Cardiac muscle cell (in vitro differentiated cells and primary cell): ENCODE measurements around the gene RGMA. TPM values are rescaled to one million over a fixed set of nuclear protein-coding genes. Genes with fewer than 3 reads are reported as not detected.

Experiments
- DNase-seq, 2 donors: peaks; one replicate each; pipeline versions ENCODE4 v3.0.0 to v3.0.0-alpha.2; 2010 to 2017; ENCODE audit warnings: low read depth in 1 of 2, low spot score in 1 of 2
- H3K27ac ChIP-seq: fragments of 200-600 bp; sonication (generic); 2 replicates; pipeline ENCODE4 v1.5.1; 2016
- H3K27me3 ChIP-seq: fragments of 200-600 bp; sonication (generic); 2 replicates; pipeline ENCODE4 v1.6.0; 2016; ENCODE audit warnings: control low read depth
- H3K36me3 ChIP-seq: fragments of 200-600 bp; sonication (generic); 2 replicates; pipeline ENCODE4 v1.5.1; 2016; ENCODE audit warnings: control low read depth
- H3K4me1 ChIP-seq: fragments of 200-600 bp; sonication (generic); 2 replicates; pipeline ENCODE4 v1.8.1; 2017; ENCODE audit warnings: low read depth, mild to moderate bottlenecking, mixed run types
- H3K4me3 ChIP-seq: fragments of 200-600 bp; sonication (generic); 2 replicates; pipeline ENCODE4 v1.5.1; 2016; ENCODE audit warnings: mild to moderate bottlenecking
- H3K9me3 ChIP-seq: fragments of 200-600 bp; sonication (generic); 2 replicates; pipeline ENCODE4 v1.5.1; 2017; ENCODE audit warnings: low read depth, mild to moderate bottlenecking, control low read depth
- CTCF ChIP-seq: IDR thresholded peaks from 2 replicates; pipeline ENCODE4 v1.5.1; 2012; ENCODE audit warnings: low read depth, mild to moderate bottlenecking, low read length
- polyA plus RNA-seq: library from polyadenylated mRNA; unstranded; fragments of >200 nt; fragmentation: Nextera tagmentation; extraction: Ambion mirVana; gene quantifications from 2 replicates; pipeline ENCODE4 v1.2.1, GENCODE V29; 2016
- total RNA-seq: library from RNA; depleted of rRNA; stranded (reverse); fragments of >200 nt; gene quantifications from 2 replicates; pipeline ENCODE4 v1.2.3, GENCODE V29; 2016

Gene RGMA
- total and polyA plus RNA-seq, 2 experiments from 2014 or later, result 1.0 to 4.8 TPM

GRCh38 chr15:93057618-93058017 lies 31.4 kb downstream of the RGMA start:
- Histone ChIP-seq H3K4me3 (no peak overlapping the region), H3K36me3 (no peaks in the 10 kb centered on the region), H3K27me3 (no peaks in the 10 kb centered on the region), H3K27ac (no peak overlapping the region), H3K9me3 (no peaks in the 10 kb centered on the region), H3K4me1 (peaks cover 13% of the 10 kb centered on the region)
- TF ChIP-seq CTCF, result no peak
- DNase-seq, result no peak

- Histone ChIP-seq H3K27me3 (no peaks in the 10 kb centered on the region), H3K36me3 (no peaks in the 10 kb centered on the region), H3K4me1 (peaks cover 7% of the 10 kb centered on the region), H3K4me3 (no peak overlapping the region), H3K27ac (no peak overlapping the region), H3K9me3 (no peaks in the 10 kb centered on the region)
- DNase-seq, result no peak
- no peak for TF ChIP-seq CTCF
These were observed 32.2 kb downstream of the RGMA start for GRCh38 chr15:93056836-93057235.

- H3K4me3 ChIP-seq, result no peak overlapping the region
- no peaks in the 10 kb centered on the region for H3K9me3 ChIP-seq
- H3K27me3 ChIP-seq, result no peaks in the 10 kb centered on the region
- H3K4me1 ChIP-seq, result no peaks in the 10 kb centered on the region
- H3K27ac ChIP-seq, result no peak overlapping the region
- no peak for TF ChIP-seq CTCF
- no peak for DNase-seq
- no peaks in the 10 kb centered on the region for H3K36me3 ChIP-seq
These were observed 33.8 kb downstream of the RGMA start for GRCh38 chr15:93055211-93055610.

- no peaks in the 10 kb centered on the region for H3K27me3 ChIP-seq
- no peak for TF ChIP-seq CTCF
- H3K4me1 ChIP-seq, result no peaks in the 10 kb centered on the region
- H3K27ac ChIP-seq, result no peak overlapping the region
- H3K9me3 ChIP-seq, result no peaks in the 10 kb centered on the region
- H3K36me3 ChIP-seq, result no peaks in the 10 kb centered on the region
- DNase-seq, result no peak
- no peak overlapping the region for H3K4me3 ChIP-seq
These were observed 36.7 kb downstream of the RGMA start for GRCh38 chr15:93052090-93052879.

- Histone ChIP-seq H3K4me1 (no peaks in the 10 kb centered on the region), H3K4me3 (no peak overlapping the region), H3K27ac (no peak overlapping the region), H3K36me3 (no peaks in the 10 kb centered on the region), H3K27me3 (no peaks in the 10 kb centered on the region), H3K9me3 (no peaks in the 10 kb centered on the region)
- DNase-seq, result no peak
- TF ChIP-seq CTCF, result no peak
These were observed 37.5 kb downstream of the RGMA start for GRCh38 chr15:93051236-93052089.
